ENCODE data around the gene GRIK1. TPM values are rescaled to one million over a fixed set of nuclear protein-coding genes. Genes with fewer than 3 reads are reported as not detected.

GRIK1 gene
- total RNA-seq, 1 donor from 2014 or later = 0.39 TPM

DNA sequence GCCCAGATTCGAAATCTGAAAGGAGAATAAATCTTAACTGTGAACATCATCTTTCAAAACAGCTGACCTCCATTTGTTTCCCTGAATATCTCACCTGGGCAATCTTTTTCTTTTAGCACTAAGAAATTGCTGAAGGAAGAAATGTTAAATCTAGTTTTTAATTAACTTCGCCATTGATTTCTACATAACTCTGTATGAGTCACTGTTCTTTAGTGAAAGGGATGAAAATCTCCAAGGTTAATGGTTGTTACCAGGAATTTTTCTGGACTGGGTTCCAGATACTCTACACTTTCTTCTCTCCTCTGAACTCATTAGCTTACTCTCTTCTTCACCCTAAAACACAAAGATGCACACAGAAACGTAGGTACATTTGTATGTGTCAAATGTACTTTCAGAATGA, 405.3 kb downstream of the GRIK1 start:
- Mint-ChIP-seq H3K27me3 (ENCODE audit: unreplicated experiment) (peaks cover 3% of the 10 kb centered on the region), H3K36me3 (ENCODE audit: unreplicated experiment) (no peaks in the 10 kb centered on the region), H3K4me1 (ENCODE audit: low read depth, unreplicated experiment) (no peaks in the 10 kb centered on the region), H3K27ac (ENCODE audit: unreplicated experiment) (no peak overlapping the region), H3K4me3 (ENCODE audit: unreplicated experiment) (no peak overlapping the region), H3K9me3 (ENCODE audit: unreplicated experiment) (peaks cover under 1% of the 10 kb centered on the region)
- TF ChIP-seq, protein P1, sequence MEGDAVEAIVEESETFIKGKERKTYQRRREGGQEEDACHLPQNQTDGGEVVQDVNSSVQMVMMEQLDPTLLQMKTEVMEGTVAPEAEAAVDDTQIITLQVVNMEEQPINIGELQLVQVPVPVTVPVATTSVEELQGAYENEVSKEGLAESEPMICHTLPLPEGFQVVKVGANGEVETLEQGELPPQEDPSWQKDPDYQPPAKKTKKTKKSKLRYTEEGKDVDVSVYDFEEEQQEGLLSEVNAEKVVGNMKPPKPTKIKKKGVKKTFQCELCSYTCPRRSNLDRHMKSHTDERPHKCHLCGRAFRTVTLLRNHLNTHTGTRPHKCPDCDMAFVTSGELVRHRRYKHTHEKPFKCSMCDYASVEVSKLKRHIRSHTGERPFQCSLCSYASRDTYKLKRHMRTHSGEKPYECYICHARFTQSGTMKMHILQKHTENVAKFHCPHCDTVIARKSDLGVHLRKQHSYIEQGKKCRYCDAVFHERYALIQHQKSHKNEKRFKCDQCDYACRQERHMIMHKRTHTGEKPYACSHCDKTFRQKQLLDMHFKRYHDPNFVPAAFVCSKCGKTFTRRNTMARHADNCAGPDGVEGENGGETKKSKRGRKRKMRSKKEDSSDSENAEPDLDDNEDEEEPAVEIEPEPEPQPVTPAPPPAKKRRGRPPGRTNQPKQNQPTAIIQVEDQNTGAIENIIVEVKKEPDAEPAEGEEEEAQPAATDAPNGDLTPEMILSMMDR (IDR thresholded peaks at IDR 0.05; ENCODE audit: partially characterized antibody, unreplicated experiment) = no peak
- no peak for DNase-seq

DNA sequence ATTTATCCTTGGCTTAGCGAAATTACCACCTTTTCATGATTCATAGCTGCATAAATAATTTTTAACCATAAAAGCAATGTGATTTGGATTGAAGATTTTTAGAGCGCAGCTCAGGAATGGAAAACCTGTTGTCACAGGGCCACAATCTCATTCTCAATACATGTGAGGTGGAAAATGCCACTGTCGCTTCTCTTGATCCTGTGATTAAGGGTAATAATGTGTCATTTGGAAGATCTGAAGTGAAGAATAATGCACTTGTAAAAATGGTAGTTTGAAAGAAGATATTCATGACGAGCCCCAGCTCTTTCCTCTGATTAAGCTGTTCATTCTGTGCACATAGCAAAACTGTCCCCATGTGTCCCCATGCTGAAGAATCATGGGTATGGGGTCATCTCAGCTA, 410.7 kb downstream of the GRIK1 start:
- DNase-seq = no peak
- peaks cover 7% of the 10 kb centered on the region for H3K9me3 Mint-ChIP-seq (ENCODE audit: unreplicated experiment)
- H3K27me3 Mint-ChIP-seq (ENCODE audit: unreplicated experiment) = peaks cover 2% of the 10 kb centered on the region
- H3K27ac Mint-ChIP-seq (ENCODE audit: unreplicated experiment) = no peak overlapping the region
- peaks cover 19% of the 10 kb centered on the region for H3K36me3 Mint-ChIP-seq (ENCODE audit: unreplicated experiment)
- TF ChIP-seq, protein P1 (IDR thresholded peaks at IDR 0.05; ENCODE audit: partially characterized antibody, unreplicated experiment) = no peak
- no peaks in the 10 kb centered on the region for H3K4me1 Mint-ChIP-seq (ENCODE audit: low read depth, unreplicated experiment)
- no peak overlapping the region for H3K4me3 Mint-ChIP-seq (ENCODE audit: unreplicated experiment)

DNA sequence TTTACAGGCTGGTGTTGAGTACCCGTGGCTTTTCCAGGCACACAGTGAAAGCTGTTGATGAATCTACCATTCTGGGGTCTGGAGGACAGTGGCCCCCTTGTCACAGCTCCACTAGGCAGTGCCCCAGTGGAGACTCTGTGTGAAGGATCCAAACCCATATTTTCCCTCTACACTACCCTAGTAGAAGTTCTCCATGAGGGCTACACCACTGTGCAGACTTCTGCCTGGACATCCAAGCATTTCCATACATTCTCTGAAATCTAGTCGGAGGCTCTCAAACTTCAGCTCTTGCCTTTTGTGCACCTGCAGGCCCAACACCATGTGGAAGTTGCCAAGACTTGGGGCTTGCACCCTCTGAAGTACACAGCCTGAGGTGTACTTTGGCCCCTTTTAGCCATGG, 413.3 kb downstream of the GRIK1 start:
- no peaks in the 10 kb centered on the region for H3K27me3 Mint-ChIP-seq (ENCODE audit: unreplicated experiment)
- peaks cover 22% of the 10 kb centered on the region for H3K36me3 Mint-ChIP-seq (ENCODE audit: unreplicated experiment)
- H3K27ac Mint-ChIP-seq (ENCODE audit: unreplicated experiment) = no peak overlapping the region
- no peaks in the 10 kb centered on the region for H3K4me1 Mint-ChIP-seq (ENCODE audit: low read depth, unreplicated experiment)
- DNase-seq = no peak
- TF ChIP-seq, protein P1 (IDR thresholded peaks at IDR 0.05; ENCODE audit: partially characterized antibody, unreplicated experiment) = no peak
- no peak overlapping the region for H3K4me3 Mint-ChIP-seq (ENCODE audit: unreplicated experiment)
- H3K9me3 Mint-ChIP-seq (ENCODE audit: unreplicated experiment) = peaks cover 7% of the 10 kb centered on the region

DNA sequence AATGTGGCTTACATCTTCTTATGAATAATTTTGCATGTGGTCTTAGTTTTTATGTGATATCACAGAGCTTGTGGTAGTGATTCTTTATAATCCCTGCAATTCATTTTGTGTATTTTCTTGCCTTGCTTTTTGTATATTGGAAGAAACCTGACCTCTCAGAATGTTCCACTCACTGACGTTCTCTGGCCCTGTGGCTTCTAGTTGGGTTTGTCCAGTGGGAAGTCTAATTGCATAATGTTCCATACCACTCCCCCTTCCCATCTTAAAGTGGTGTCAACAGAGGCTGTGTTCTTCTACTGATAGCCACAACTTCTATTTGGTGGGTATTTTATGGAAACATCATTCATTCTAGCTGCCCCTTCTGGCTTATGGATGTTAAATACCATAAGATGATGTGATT, 415.7 kb downstream of the GRIK1 start:
- Mint-ChIP-seq H3K27ac (ENCODE audit: unreplicated experiment) (no peak overlapping the region), H3K9me3 (ENCODE audit: unreplicated experiment) (peaks cover 7% of the 10 kb centered on the region), H3K4me3 (ENCODE audit: unreplicated experiment) (no peak overlapping the region), H3K4me1 (ENCODE audit: low read depth, unreplicated experiment) (no peaks in the 10 kb centered on the region), H3K27me3 (ENCODE audit: unreplicated experiment) (no peaks in the 10 kb centered on the region), H3K36me3 (ENCODE audit: unreplicated experiment) (peaks cover 22% of the 10 kb centered on the region)
- no peak for DNase-seq
- TF ChIP-seq, protein P1 (IDR thresholded peaks at IDR 0.05; ENCODE audit: partially characterized antibody, unreplicated experiment) = no peak

DNA sequence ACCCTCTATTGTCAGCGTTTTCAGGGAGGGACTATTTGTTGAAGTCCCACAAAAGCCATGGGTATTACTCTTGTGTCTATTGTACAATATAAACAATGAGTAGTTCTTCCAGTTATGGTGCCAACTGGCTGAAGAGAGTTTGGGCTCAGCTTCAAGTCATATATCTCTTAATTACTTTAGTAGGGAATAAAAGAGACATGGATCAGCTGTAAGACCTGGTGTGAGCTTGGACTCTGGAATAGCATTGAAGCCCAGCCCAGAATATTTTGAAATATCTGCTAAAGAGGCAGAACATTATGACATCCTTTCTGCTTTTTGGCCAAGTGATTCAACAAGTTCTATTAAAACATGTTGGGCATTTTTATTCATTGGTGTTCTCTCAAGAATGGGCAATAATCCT, 416.1 kb downstream of the GRIK1 start:
- no peaks in the 10 kb centered on the region for H3K4me1 Mint-ChIP-seq (ENCODE audit: low read depth, unreplicated experiment)
- no peak overlapping the region for H3K4me3 Mint-ChIP-seq (ENCODE audit: unreplicated experiment)
- no peak overlapping the region for H3K27ac Mint-ChIP-seq (ENCODE audit: unreplicated experiment)
- TF ChIP-seq, protein P1 (IDR thresholded peaks at IDR 0.05; ENCODE audit: partially characterized antibody, unreplicated experiment) = no peak
- peaks cover 22% of the 10 kb centered on the region for H3K36me3 Mint-ChIP-seq (ENCODE audit: unreplicated experiment)
- no peak for DNase-seq
- no peaks in the 10 kb centered on the region for H3K27me3 Mint-ChIP-seq (ENCODE audit: unreplicated experiment)
- peaks cover 7% of the 10 kb centered on the region for H3K9me3 Mint-ChIP-seq (ENCODE audit: unreplicated experiment)
